Left ventricle myocardium inferior (tissue), 1 donor: ENCODE results near the gene TRIP12. TPM values are rescaled to one million over a fixed set of nuclear protein-coding genes. Genes with fewer than 3 reads are reported as not detected.
"Not testable (repeated sequence)": the region's sequence is repeated elsewhere in the genome, so short reads cannot be mapped to it uniquely, and the experiment has no call there.

Experiments used
- DNase-seq: peaks from one replicate; pipeline ENCODE4 v3.0.0-alpha.2; 2020
- H3K27ac ChIP-seq: fragments of 200-600 bp; replicated peaks from 2 replicates; pipeline ENCODE4 v1.8.0; 2021
- H3K27me3 ChIP-seq: fragments of 200-600 bp; 2 replicates; pipeline ENCODE4 v1.8.0; 2021; ENCODE audit warnings: low read depth
- H3K36me3 ChIP-seq: fragments of 200-600 bp; 2 replicates; pipeline ENCODE4 v1.8.0; 2021
- H3K4me1 ChIP-seq: fragments of 200-600 bp; 2 replicates; pipeline ENCODE4 v1.8.0; 2021
- H3K4me3 ChIP-seq: fragments of 200-600 bp; 2 replicates; pipeline ENCODE4 v1.8.0; 2021; ENCODE audit warnings: mild to moderate bottlenecking, moderate library complexity
- H3K9me3 ChIP-seq: fragments of 200-600 bp; replicated peaks from 2 replicates; pipeline ENCODE4 v1.8.0; 2021
- CTCF ChIP-seq: fragments of 200-600 bp; IDR thresholded peaks from 2 replicates; pipeline ENCODE4 v1.8.0; 2021; ENCODE audit warnings: antibody characterized with exemption, mild to moderate bottlenecking, borderline replicate concordance
- intact Hi-C: fragments of 100-400 bp; cut with micrococcal nuclease; formaldehyde crosslinking; loops from one replicate; pipeline ENCODE4 v1.11.0; 2022
- total RNA-seq: library from RNA; stranded (reverse); fragmentation: NEBNext Ultra II Directional; extraction: Animal tissue kit (Norgen Biotek cat#: 25700); gene quantifications from one replicate; pipeline ENCODE4 v1.2.1, GENCODE V29; 2021
- donor health status: DM: no; HTN: yes; CAD: no; lungs with severe emphysema.

Gene TRIP12
- total RNA-seq, 1 donor from 2014 or later = 194 TPM

- Histone ChIP-seq H3K36me3 (peaks cover 37% of the 10 kb centered on the region), H3K27ac (no peak overlapping the region), H3K27me3 (no peaks in the 10 kb centered on the region), H3K9me3 (no peaks in the 10 kb centered on the region), H3K4me3 (no peak overlapping the region), H3K4me1 (peaks cover 55% of the 10 kb centered on the region)
- no peak for TF ChIP-seq CTCF
- DNase-seq = no peak
- intact Hi-C loops = no loop called here
Observed at GRCh38 chr2:229855116-229855515, 66.7 kb downstream of the TRIP12 start.

GRCh38 chr2:229852565-229852964 is 69.2 kb downstream of the TRIP12 start:
- H3K4me1 ChIP-seq = peaks cover 76% of the 10 kb centered on the region

GRCh38 chr2:229851870-229852269 is 69.9 kb downstream of the TRIP12 start:
- intact Hi-C loops = no loop called here
- H3K4me3 ChIP-seq = no peak overlapping the region
- H3K27me3 ChIP-seq = no peaks in the 10 kb centered on the region
- peaks cover 76% of the 10 kb centered on the region for H3K4me1 ChIP-seq
- TF ChIP-seq CTCF = no peak
- peaks cover 12% of the 10 kb centered on the region for H3K36me3 ChIP-seq
- peak overlapping the region; percentile 58 for H3K27ac ChIP-seq
- no peak for DNase-seq
- H3K9me3 ChIP-seq = no peaks in the 10 kb centered on the region

More at GRCh38 chr2:229852565-229852964, 69.2 kb downstream of the TRIP12 start:
- Histone ChIP-seq H3K36me3 (peaks cover 19% of the 10 kb centered on the region), H3K4me3 (no peak overlapping the region), H3K27me3 (no peaks in the 10 kb centered on the region), H3K9me3 (no peaks in the 10 kb centered on the region), H3K27ac (peak overlapping the region; percentile 58)
- intact Hi-C loops = no loop called here
- TF ChIP-seq CTCF = no peak
- DNase-seq = no peak

GRCh38 chr2:229850355-229851275 is 71.2 kb downstream of the TRIP12 start:
- intact Hi-C loops, H3K27ac ChIP-seq, DNase-seq, H3K9me3 ChIP-seq, H3K27me3 ChIP-seq, H3K4me3 ChIP-seq, H3K36me3 ChIP-seq: not testable (repeated sequence)
- peaks cover 70% of the 10 kb centered on the region for H3K4me1 ChIP-seq

- Histone ChIP-seq H3K27ac (no peak overlapping the region), H3K4me3 (no peak overlapping the region), H3K27me3 (no peaks in the 10 kb centered on the region), H3K9me3 (no peaks in the 10 kb centered on the region), H3K4me1 (peaks cover 68% of the 10 kb centered on the region), H3K36me3 (peaks cover 6% of the 10 kb centered on the region)
- no peak for TF ChIP-seq CTCF
- no peak for DNase-seq
- intact Hi-C loops = no loop called here
Observed at GRCh38 chr2:229849073-229849472, 72.7 kb downstream of the TRIP12 start.

GRCh38 chr2:229843613-229844012 is 78.2 kb downstream of the TRIP12 start:
- H3K4me1 ChIP-seq = peaks cover 26% of the 10 kb centered on the region
- TF ChIP-seq CTCF = no peak
- intact Hi-C loops = no loop called here

More at GRCh38 chr2:229843613-229844012, 78.2 kb downstream of the TRIP12 start:
- Histone ChIP-seq H3K27me3 (no peaks in the 10 kb centered on the region), H3K27ac (no peak overlapping the region), H3K4me3 (no peak overlapping the region), H3K36me3 (peaks cover 24% of the 10 kb centered on the region), H3K9me3 (no peaks in the 10 kb centered on the region)
- no peak for DNase-seq
